Bronchial epithelial cell (primary cell): ENCODE results near the gene NANOS2. TPM values are rescaled to one million over a fixed set of nuclear protein-coding genes. Genes with fewer than 3 reads are reported as not detected.

ENCODE experiments used
- DNase-seq: peaks from one replicate; pipeline ENCODE4 v3.0.0-alpha.2; 2010; ENCODE audit warnings: low read depth
- FAIRE-seq: peaks from 2 replicates; lab custom pipeline; 2011; peaks lifted over from hg19 to GRCh38; lab: Jason Lieb, UNC
- H3K27me3 ChIP-seq: 2 replicates; pipeline ENCODE4 v1.5.1; 2011; ENCODE audit warnings: low read length; ENCODE audit not compliant: control insufficient read depth, insufficient read depth
- H3K36me3 ChIP-seq: 2 replicates; pipeline ENCODE4 v1.5.1; 2011; ENCODE audit warnings: low read length; ENCODE audit not compliant: control insufficient read depth, insufficient read depth
- H3K4me3 ChIP-seq: 2 replicates; pipeline ENCODE4 v1.5.1; 2011; ENCODE audit warnings: mild to moderate bottlenecking, low read depth, low read length, control low read depth
- CTCF ChIP-seq: IDR thresholded peaks from 2 replicates; pipeline ENCODE4 v1.5.1; 2011; ENCODE audit warnings: mild to moderate bottlenecking, moderate library complexity, low read length, control low read depth, inconsistent platforms; ENCODE audit not compliant: insufficient read depth, severe bottlenecking
- total RNA-seq: library from RNA; depleted of rRNA; stranded (reverse); fragments of >200 nt; gene quantifications from 2 replicates; pipeline ENCODE4 v1.2.1, GENCODE V29; 2014

Gene NANOS2
- total RNA-seq, 1 donor from 2014 or later: not detected

- DNase-seq: peak; percentile 61
- no peak overlapping the region for H3K4me3 ChIP-seq
- H3K27me3 ChIP-seq: no peaks in the 10 kb centered on the region
- no peak for TF ChIP-seq CTCF
- no peaks in the 10 kb centered on the region for H3K36me3 ChIP-seq
- FAIRE-seq: no peak
Measured at GRCh38 chr19:45924891-45925447, 10.4 kb upstream of the NANOS2 start.

DNA sequence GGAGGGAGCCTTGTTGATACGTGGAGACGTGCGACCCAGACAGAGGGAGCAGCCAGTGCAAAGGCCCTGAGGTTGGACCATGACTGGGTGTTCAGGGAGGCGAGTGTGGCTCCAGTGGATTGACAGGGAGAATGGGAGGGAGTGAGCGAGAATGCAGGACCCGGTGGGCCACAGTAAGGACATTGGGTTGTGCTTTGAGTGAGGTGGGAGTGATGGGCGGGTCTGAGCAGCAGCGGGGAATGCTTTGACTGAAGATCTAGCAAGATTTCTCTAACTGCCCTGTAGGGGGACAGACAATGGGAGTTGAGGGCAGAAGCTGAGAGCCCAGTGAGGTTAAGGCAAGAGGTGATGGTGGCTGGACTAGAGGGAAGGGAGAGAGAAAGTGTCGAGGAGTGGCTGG lies 7.7 kb upstream of the NANOS2 start:
- H3K36me3 ChIP-seq: no peaks in the 10 kb centered on the region
- FAIRE-seq (no peak), DNase-seq (no peak)
- no peaks in the 10 kb centered on the region for H3K27me3 ChIP-seq
- H3K4me3 ChIP-seq: no peak overlapping the region
- peak; percentile 10 for TF ChIP-seq CTCF

- no peak for TF ChIP-seq CTCF
- Histone ChIP-seq H3K36me3 (no peaks in the 10 kb centered on the region), H3K4me3 (no peak overlapping the region), H3K27me3 (no peaks in the 10 kb centered on the region)
- DNase-seq (no peak), FAIRE-seq (no peak)
Measured at GRCh38 chr19:45920458-45920857, 5.9 kb upstream of the NANOS2 start.

DNA sequence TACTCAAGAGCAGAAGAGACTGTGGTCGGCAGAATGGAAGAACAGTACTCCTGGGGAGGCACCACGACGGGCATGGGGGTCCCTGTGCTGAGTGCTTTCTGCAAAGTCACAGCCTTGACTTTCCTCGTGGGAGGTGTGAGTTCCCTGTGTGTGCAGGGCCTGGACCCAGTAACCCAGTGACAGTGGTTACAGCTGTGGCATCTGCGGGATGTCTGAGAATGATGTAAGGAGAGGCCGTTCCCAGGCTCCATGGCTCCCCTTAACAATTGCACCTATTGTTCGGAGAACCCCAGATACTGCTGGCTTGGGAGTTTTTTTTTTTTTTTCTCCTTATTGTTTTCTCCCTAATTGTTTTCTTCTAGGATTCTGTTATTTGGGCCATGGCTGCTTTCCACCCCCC lies 5.1 kb upstream of the NANOS2 start:
- no peak for TF ChIP-seq CTCF
- no peaks in the 10 kb centered on the region for H3K27me3 ChIP-seq
- no peak overlapping the region for H3K4me3 ChIP-seq
- DNase-seq (no peak), FAIRE-seq (no peak)
- no peaks in the 10 kb centered on the region for H3K36me3 ChIP-seq

DNA sequence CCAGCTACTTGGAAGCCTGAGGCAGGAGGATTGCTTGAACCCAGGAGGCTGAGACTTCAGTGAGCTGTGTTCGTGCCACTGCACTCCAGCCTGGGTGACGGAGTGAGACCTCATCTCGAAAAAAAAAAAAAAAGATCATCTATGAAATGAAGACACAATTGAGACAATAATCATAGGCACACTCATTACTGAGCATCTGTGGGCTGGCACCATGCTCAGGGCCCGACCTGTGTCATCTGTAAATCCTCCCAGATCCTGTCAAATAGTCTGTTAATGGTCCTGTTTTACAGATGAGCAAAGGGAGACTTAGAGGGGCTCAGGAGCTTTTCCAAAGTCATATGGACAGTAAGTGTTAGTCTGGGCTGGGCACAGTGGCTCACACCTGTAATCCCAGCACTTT lies 4.1 kb upstream of the NANOS2 start:
- FAIRE-seq: no peak
- no peak for TF ChIP-seq CTCF

More for the DNA sequence above, 4.1 kb upstream of the NANOS2 start:
- Histone ChIP-seq H3K4me3 (no peak overlapping the region), H3K36me3 (no peaks in the 10 kb centered on the region), H3K27me3 (no peaks in the 10 kb centered on the region)
- no peak for DNase-seq
